SK-N-SH (cell line): ENCODE results near the gene KLHDC10.

Source experiments
- EP300 ChIP-seq, 2 experiments: IDR thresholded peaks; 2 replicates each; pipeline versions ENCODE4 v1.4.0 to v1.6.1; 2012; ENCODE audit warnings: borderline replicate concordance in 1 of 2, low read depth in 1 of 2, low read length in 1 of 2
- MEF2A ChIP-seq: IDR thresholded peaks from 2 replicates; pipeline ENCODE4 v1.4.0; 2012; ENCODE audit warnings: low read depth, borderline replicate concordance
- MXI1 ChIP-seq: IDR thresholded peaks from 2 replicates; pipeline ENCODE4 v1.6.1; 2012; ENCODE audit warnings: mild to moderate bottlenecking, low read depth, low read length, improper control_type of control experiment
- POLR2AphosphoS5 ChIP-seq: IDR thresholded peaks from 2 replicates; pipeline ENCODE4 v1.6.1; 2012; ENCODE audit warnings: low read depth, low read length
- RXRA ChIP-seq: IDR thresholded peaks from 2 replicates; pipeline ENCODE4 v1.4.0; 2012; ENCODE audit warnings: low read depth, mild to moderate bottlenecking, borderline replicate concordance
- SMC3 ChIP-seq: IDR thresholded peaks from 2 replicates; pipeline ENCODE4 v1.6.1; 2012; ENCODE audit warnings: low read depth, low read length, improper control_type of control experiment
- TAF1 ChIP-seq: IDR thresholded peaks from 2 replicates; pipeline ENCODE4 v1.6.1; 2012; ENCODE audit warnings: low read depth, mild to moderate bottlenecking, low read length, moderate library complexity, borderline replicate concordance
- TF ChIP-seq, protein P1 (sequence below): IDR thresholded peaks from 2 replicates; pipeline ENCODE4 v1.4.0; 2012; ENCODE audit warnings: low read depth
- TF ChIP-seq, protein P2 (sequence below): fragments of 200-600 bp; sonication (generic); IDR thresholded peaks from 2 replicates; pipeline ENCODE4 v1.6.1; 2017; ENCODE audit warnings: antibody characterized with exemption, mild to moderate bottlenecking, moderate library complexity
- TF ChIP-seq, protein P3 (sequence below): IDR thresholded peaks from 2 replicates; pipeline ENCODE4 v1.4.0; 2012; ENCODE audit warnings: low read depth, borderline replicate concordance

DNA sequence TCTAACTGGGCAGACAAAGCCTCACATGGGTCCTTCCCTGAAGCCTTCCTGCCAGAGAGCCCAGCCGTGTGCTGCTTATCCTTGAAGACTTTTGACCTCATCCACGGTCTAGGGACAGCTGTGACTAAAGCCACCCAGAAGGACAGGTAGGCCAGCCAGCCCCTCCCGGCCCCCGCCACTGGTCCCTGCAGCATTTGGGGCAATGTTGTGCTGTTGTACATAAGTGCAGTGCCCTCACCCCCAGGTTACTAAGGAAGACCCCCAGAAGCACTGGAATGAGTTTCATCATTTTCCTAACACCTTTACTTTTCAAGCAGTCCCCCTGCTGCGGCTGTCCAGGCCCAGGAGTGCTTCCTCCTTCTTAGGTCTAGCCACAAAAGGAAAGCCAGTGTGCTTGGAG, 91.9 kb downstream of the KLHDC10 start:
- TF ChIP-seq SMC3 = no peak
- TF ChIP-seq, protein P1, sequence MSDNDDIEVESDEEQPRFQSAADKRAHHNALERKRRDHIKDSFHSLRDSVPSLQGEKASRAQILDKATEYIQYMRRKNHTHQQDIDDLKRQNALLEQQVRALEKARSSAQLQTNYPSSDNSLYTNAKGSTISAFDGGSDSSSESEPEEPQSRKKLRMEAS = no peak
- TF ChIP-seq, protein P2, sequence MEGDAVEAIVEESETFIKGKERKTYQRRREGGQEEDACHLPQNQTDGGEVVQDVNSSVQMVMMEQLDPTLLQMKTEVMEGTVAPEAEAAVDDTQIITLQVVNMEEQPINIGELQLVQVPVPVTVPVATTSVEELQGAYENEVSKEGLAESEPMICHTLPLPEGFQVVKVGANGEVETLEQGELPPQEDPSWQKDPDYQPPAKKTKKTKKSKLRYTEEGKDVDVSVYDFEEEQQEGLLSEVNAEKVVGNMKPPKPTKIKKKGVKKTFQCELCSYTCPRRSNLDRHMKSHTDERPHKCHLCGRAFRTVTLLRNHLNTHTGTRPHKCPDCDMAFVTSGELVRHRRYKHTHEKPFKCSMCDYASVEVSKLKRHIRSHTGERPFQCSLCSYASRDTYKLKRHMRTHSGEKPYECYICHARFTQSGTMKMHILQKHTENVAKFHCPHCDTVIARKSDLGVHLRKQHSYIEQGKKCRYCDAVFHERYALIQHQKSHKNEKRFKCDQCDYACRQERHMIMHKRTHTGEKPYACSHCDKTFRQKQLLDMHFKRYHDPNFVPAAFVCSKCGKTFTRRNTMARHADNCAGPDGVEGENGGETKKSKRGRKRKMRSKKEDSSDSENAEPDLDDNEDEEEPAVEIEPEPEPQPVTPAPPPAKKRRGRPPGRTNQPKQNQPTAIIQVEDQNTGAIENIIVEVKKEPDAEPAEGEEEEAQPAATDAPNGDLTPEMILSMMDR = no peak
- TF ChIP-seq, protein P3, sequence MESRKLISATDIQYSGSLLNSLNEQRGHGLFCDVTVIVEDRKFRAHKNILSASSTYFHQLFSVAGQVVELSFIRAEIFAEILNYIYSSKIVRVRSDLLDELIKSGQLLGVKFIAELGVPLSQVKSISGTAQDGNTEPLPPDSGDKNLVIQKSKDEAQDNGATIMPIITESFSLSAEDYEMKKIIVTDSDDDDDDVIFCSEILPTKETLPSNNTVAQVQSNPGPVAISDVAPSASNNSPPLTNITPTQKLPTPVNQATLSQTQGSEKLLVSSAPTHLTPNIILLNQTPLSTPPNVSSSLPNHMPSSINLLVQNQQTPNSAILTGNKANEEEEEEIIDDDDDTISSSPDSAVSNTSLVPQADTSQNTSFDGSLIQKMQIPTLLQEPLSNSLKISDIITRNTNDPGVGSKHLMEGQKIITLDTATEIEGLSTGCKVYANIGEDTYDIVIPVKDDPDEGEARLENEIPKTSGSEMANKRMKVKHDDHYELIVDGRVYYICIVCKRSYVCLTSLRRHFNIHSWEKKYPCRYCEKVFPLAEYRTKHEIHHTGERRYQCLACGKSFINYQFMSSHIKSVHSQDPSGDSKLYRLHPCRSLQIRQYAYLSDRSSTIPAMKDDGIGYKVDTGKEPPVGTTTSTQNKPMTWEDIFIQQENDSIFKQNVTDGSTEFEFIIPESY = no peak
- no peak for TF ChIP-seq EP300 (IDR thresholded peaks at IDR 0.05; ENCODE audit: borderline replicate concordance in 1 of 2, low read depth in 1 of 2, low read length in 1 of 2)
- TF ChIP-seq POLR2AphosphoS5 = no peak
- no peak for TF ChIP-seq MEF2A
- no peak for TF ChIP-seq MXI1
- no peak for TF ChIP-seq RXRA
- TF ChIP-seq TAF1 = no peak
